ENCODE measurements around the gene EML5. TPM values are rescaled to one million over a fixed set of nuclear protein-coding genes. Genes with fewer than 3 reads are reported as not detected.

EML5 gene
- total and polyA plus RNA-seq, 2 of the 13 experiments (the other 11 are each of a cell fraction or from before 2014, with no cell fraction given), result 0.11 TPM; not detected in 1

DNA sequence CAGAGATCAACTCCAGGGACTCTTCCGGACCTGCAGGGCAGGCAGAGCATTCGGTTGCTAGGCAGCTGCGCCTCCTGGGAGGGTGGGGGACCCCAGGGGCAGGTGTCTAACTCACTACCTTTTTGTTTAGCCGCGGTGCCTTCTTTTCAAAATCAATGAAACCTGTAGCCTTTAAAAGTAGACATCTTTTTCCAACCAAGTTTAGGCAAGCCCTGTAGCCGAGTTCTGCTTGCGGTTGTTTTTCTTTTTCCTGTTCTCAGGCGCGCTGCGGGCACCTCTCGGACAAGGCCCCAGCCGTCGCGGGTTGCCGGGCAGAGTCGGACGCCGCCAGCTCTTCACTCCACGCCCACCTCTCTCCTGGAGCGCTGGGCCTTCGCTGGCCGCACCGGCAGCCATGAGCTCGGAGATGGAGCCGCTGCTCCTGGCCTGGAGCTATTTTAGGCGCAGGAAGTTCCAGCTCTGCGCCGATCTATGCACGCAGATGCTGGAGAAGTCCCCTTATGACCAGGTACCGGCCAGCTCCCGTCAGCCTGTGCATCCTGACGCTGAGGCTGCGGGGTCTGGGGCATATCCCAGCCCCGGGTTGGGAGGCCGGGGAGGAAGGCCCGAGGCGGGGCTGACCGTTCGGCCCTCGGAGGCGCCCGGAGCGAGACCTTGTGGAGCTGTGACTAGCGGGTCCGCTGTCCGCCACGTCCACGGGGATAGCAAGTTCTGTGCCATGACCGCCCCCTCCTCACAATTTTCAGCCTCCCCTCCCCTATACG, 31.7 kb upstream of the EML5 start, which contains the start of gene TTC8 (continued):
- TF ChIP-seq ZSCAN30 (CRISPR knock-in tag; IDR thresholded peaks at IDR 0.05), result no peak
- TF ChIP-seq HOXA3 (CRISPR knock-in tag; IDR thresholded peaks at IDR 0.05), result peak; percentile 57; the same call in 1 of the 2 replicates
- peak; percentile 98 for TF ChIP-seq ZNF770 (CRISPR knock-in tag; IDR thresholded peaks at IDR 0.05)
- no peak for TF ChIP-seq ZBTB14 (CRISPR knock-in tag; IDR thresholded peaks at IDR 0.05)
- no peak for TF ChIP-seq HOXA7 (CRISPR knock-in tag; IDR thresholded peaks at IDR 0.05)
- TF ChIP-seq ZSCAN29 (CRISPR knock-in tag; conservative IDR thresholded peaks at IDR 0.05), result no peak
- no peak for TF ChIP-seq THYN1 (CRISPR knock-in tag; IDR thresholded peaks at IDR 0.05; ENCODE audit: borderline replicate concordance, low read depth)
- TF ChIP-seq ZNF510 (CRISPR knock-in tag; IDR thresholded peaks at IDR 0.05; ENCODE audit: low read depth), result no peak
- 0 out of 2 replicates have a peak, but pooled peaks have one; percentile 65 for TF ChIP-seq CHCHD3 (CRISPR knock-in tag; IDR thresholded peaks at IDR 0.05)
- TF ChIP-seq ATF7-NPFF (CRISPR knock-in tag; IDR thresholded peaks at IDR 0.05; ENCODE audit: low read depth), result no peak
- TF ChIP-seq, protein P1, sequence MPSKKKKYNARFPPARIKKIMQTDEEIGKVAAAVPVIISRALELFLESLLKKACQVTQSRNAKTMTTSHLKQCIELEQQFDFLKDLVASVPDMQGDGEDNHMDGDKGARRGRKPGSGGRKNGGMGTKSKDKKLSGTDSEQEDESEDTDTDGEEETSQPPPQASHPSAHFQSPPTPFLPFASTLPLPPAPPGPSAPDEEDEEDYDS (CRISPR knock-in tag; IDR thresholded peaks at IDR 0.05), result no peak
- peak; percentile 26; the same call in 1 of the 2 replicates for TF ChIP-seq REPIN1 (CRISPR knock-in tag; IDR thresholded peaks at IDR 0.05; ENCODE audit: borderline replicate concordance, low read depth)
- TF ChIP-seq, protein P2, sequence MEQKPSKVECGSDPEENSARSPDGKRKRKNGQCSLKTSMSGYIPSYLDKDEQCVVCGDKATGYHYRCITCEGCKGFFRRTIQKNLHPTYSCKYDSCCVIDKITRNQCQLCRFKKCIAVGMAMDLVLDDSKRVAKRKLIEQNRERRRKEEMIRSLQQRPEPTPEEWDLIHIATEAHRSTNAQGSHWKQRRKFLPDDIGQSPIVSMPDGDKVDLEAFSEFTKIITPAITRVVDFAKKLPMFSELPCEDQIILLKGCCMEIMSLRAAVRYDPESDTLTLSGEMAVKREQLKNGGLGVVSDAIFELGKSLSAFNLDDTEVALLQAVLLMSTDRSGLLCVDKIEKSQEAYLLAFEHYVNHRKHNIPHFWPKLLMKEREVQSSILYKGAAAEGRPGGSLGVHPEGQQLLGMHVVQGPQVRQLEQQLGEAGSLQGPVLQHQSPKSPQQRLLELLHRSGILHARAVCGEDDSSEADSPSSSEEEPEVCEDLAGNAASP (CRISPR knock-in tag; IDR thresholded peaks at IDR 0.05; ENCODE audit: borderline replicate concordance), result peak; percentile 13; the same call in 1 of the 2 replicates
- TF ChIP-seq ZNF547 (CRISPR knock-in tag; IDR thresholded peaks at IDR 0.05), result peak; percentile 95
- peak; percentile 18 for TF ChIP-seq ZNF292 (CRISPR knock-in tag; IDR thresholded peaks at IDR 0.05; ENCODE audit: borderline replicate concordance, low read depth)
- peak; percentile 43; the same call in 1 of the 2 replicates for TF ChIP-seq PRDM15 (CRISPR knock-in tag; IDR thresholded peaks at IDR 0.05)
- peak; percentile 90 for TF ChIP-seq SPEN (CRISPR knock-in tag; IDR thresholded peaks at IDR 0.05; ENCODE audit: low read depth)
- no peak for TF ChIP-seq ZNF709 (CRISPR knock-in tag; IDR thresholded peaks at IDR 0.05)
- peak; percentile 79; the same call in 1 of the 2 replicates for TF ChIP-seq GLI4 (CRISPR knock-in tag; IDR thresholded peaks at IDR 0.05; ENCODE audit: borderline replicate concordance)
